ENCODE results near the gene GDPD4. TPM values are rescaled to one million over a fixed set of nuclear protein-coding genes. Genes with fewer than 3 reads are reported as not detected.

The GDPD4 gene
- total and polyA plus RNA-seq, 10 of the 15 experiments (the other 5 are each of a cell fraction or from before 2014, with no cell fraction given), result 0.23 TPM; not detected in 9

- DNase-seq (ENCODE audit: low read depth, low spot score) (no peak), ATAC-seq (no peak), FAIRE-seq (no peak)
- ChIA-PET SMC1A (ENCODE audit: uncharacterized antibody, unreplicated experiment) (no interaction called here), CTCF (no interaction called here), POLR2A (no interaction called here), RAD21 (ENCODE audit: unreplicated experiment) (no interaction called here)
- in situ Hi-C loops (cut with MboI) (no loop called here), intact Hi-C loops (cut with micrococcal nuclease; ENCODE audit: unreplicated experiment) (no loop called here)
- Histone ChIP-seq H3K79me2 (ENCODE audit: control insufficient read depth, insufficient read depth, low read length) (no peaks in the 10 kb centered on the region), H4K20me1 (ENCODE audit: control insufficient read depth, insufficient read depth) (no peaks in the 10 kb centered on the region; the same call in 1 of the 2 replicates), H3K4me3 (no peak overlapping the region), H2AFZ (ENCODE audit: control insufficient read depth, low read depth, low read length) (no peak overlapping the region), H3K27ac (ENCODE audit: control insufficient read depth, insufficient read depth) (no peak overlapping the region), H3K27me3 (replicated peaks in 1 of 2; ENCODE audit: control insufficient read depth in 2 of 2, insufficient read depth in 2 of 2, low read length in 1 of 2) (no peaks in the 10 kb centered on the region), H3K9ac (ENCODE audit: control insufficient read depth, insufficient read depth, low read length) (no peak overlapping the region), H3K36me3 (ENCODE audit: control insufficient read depth in 2 of 2, insufficient read depth in 2 of 2, low read length in 1 of 2) (peaks cover 4 to 18% of the 10 kb centered on the region in 2 experiments), H3K4me2 (ENCODE audit: control insufficient read depth, insufficient read depth) (no peak overlapping the region), H3K9me3 (replicated peaks; ENCODE audit: control insufficient read depth, insufficient read depth, low read length) (no peaks in the 10 kb centered on the region), H3K4me1 (ENCODE audit: control insufficient read depth, insufficient read depth, low read length) (no peaks in the 10 kb centered on the region)
- WGBS (ENCODE audit: insufficient coverage, insufficient replicate concordance, low lambda C conversion rate, missing lambda C conversion rate), result 56% methylated on average over 2 of the region's 2 CpGs
- TF ChIP-seq PAX8 (IDR thresholded peaks at IDR 0.05) (no peak), FOXK2 (IDR thresholded peaks at IDR 0.05) (no peak), FOS (IDR thresholded peaks at IDR 0.05; ENCODE audit: borderline replicate concordance, extremely low read depth, insufficient read length) (no peak), CBX5 (IDR thresholded peaks at IDR 0.05; ENCODE audit: low read depth) (no peak), ZNF622 (IDR thresholded peaks at IDR 0.05) (no peak), BRCA1 (IDR thresholded peaks at IDR 0.05; ENCODE audit: low read depth, low read length) (no peak), GABPA (IDR thresholded peaks at IDR 0.05; ENCODE audit: low read depth) (no peak), BCLAF1 (IDR thresholded peaks at IDR 0.05) (no peak), TAF1 (IDR thresholded peaks at IDR 0.05; ENCODE audit: borderline replicate concordance, low read depth, low read length) (no peak), JUND (IDR thresholded peaks at IDR 0.05; ENCODE audit: low read depth, low read length) (no peak), SP1 (IDR thresholded peaks at IDR 0.05; ENCODE audit: low read depth, low read length) (no peak), TCF7 (IDR thresholded peaks at IDR 0.05; ENCODE audit: borderline replicate concordance) (no peak), PAX5 (IDR thresholded peaks at IDR 0.05; ENCODE audit: borderline replicate concordance, low read depth, low read length) (no peak), ATF7 (IDR thresholded peaks at IDR 0.05; ENCODE audit: low read depth) (no peak), ELK1 (IDR thresholded peaks at IDR 0.05; ENCODE audit: low read depth, low read length) (no peak), MYB (IDR thresholded peaks at IDR 0.05; ENCODE audit: borderline replicate concordance, low read depth, low read length) (no peak), NR2C1 (IDR thresholded peaks at IDR 0.05) (no peak), ATF2 (IDR thresholded peaks at IDR 0.05; ENCODE audit: low read length) (no peak), SIX5 (IDR thresholded peaks at IDR 0.05; ENCODE audit: low read depth, low read length, severe bottlenecking) (no peak), EED (IDR thresholded peaks at IDR 0.05; ENCODE audit: low read depth) (no peak)
- BruUV-seq (replicated peaks), result no TSS peak
Observed at GRCh38 chr11:77347948-77348347, 46.5 kb upstream of the GDPD4 start.

All from GM12878 (cell line).